ENCODE measurements around the gene FGF1.

FGF1 gene

GRCh38 chr5:142612494-142613270, 73.2 kb downstream of the FGF1 start:
- DNase-seq (ENCODE audit: low spot score): no peak

GRCh38 chr5:142611154-142611553, 74.7 kb downstream of the FGF1 start:
- peak; percentile 81 for DNase-seq (ENCODE audit: low spot score)

GRCh38 chr5:142610176-142611001, 75.5 kb downstream of the FGF1 start:
- no peak for DNase-seq (ENCODE audit: low spot score)

- DNase-seq (ENCODE audit: low spot score): no peak
Observed at GRCh38 chr5:142609142-142609541, 76.7 kb downstream of the FGF1 start.

- no peak for DNase-seq (ENCODE audit: low spot score)
Observed at GRCh38 chr5:142608081-142608480, 77.8 kb downstream of the FGF1 start.

- DNase-seq (ENCODE audit: low spot score): no peak
Observed at GRCh38 chr5:142605611-142606010, 80.3 kb downstream of the FGF1 start.

- DNase-seq (ENCODE audit: low spot score): no peak
Observed at GRCh38 chr5:142602720-142603245, 83.1 kb downstream of the FGF1 start.

- DNase-seq (ENCODE audit: low spot score): no peak
Observed at GRCh38 chr5:142601432-142601831, 84.5 kb downstream of the FGF1 start.

GRCh38 chr5:142600611-142601358, 85.1 kb downstream of the FGF1 start:
- no peak for DNase-seq (ENCODE audit: low spot score)

GRCh38 chr5:142600092-142600491, 85.8 kb downstream of the FGF1 start:
- no peak for DNase-seq (ENCODE audit: low spot score)

- no peak for DNase-seq (ENCODE audit: low spot score)
Observed at GRCh38 chr5:142598338-142598700, 87.6 kb downstream of the FGF1 start.

GRCh38 chr5:142597546-142598337, 88.1 kb downstream of the FGF1 start:
- peak; percentile 81 for DNase-seq (ENCODE audit: low spot score)

GRCh38 chr5:142597025-142597424, 88.9 kb downstream of the FGF1 start:
- no peak for DNase-seq (ENCODE audit: low spot score)

- DNase-seq (ENCODE audit: low spot score): no peak
Observed at GRCh38 chr5:142592365-142592764, 93.5 kb downstream of the FGF1 start.

- DNase-seq (ENCODE audit: low spot score): no peak
Observed at GRCh38 chr5:142590451-142591231, 95.2 kb downstream of the FGF1 start.

GRCh38 chr5:142589720-142590119, 96.2 kb downstream of the FGF1 start:
- DNase-seq (ENCODE audit: low spot score): no peak

- no peak for DNase-seq (ENCODE audit: low spot score)
Observed at GRCh38 chr5:142587354-142587965, 98.4 kb downstream of the FGF1 start.

- no peak for DNase-seq (ENCODE audit: low spot score)
Observed at GRCh38 chr5:142586552-142586951, 99.3 kb downstream of the FGF1 start.

GRCh38 chr5:142585451-142585850, 100.4 kb downstream of the FGF1 start:
- DNase-seq (ENCODE audit: low spot score): no peak

- no peak for DNase-seq (ENCODE audit: low spot score)
Observed at GRCh38 chr5:142584891-142585290, 101.0 kb downstream of the FGF1 start.

Measured in SW480 (cell line).